Suprapubic skin (tissue), 4 donors: ENCODE data around the gene TMEM255A. TPM values are rescaled to one million over a fixed set of nuclear protein-coding genes. Genes with fewer than 3 reads are reported as not detected.

Experiments used
- DNase-seq, 2 donors: peaks; one replicate each; pipeline ENCODE4 v3.0.0-alpha.2; 2019; ENCODE audit warnings: low spot score in 2 of 2
- H3K27ac ChIP-seq: fragments of 200-600 bp; sonication (generic); one replicate; pipeline ENCODE4 v1.5.1; 2019
- H3K27me3 ChIP-seq: fragments of 200-600 bp; sonication (generic); one replicate; pipeline ENCODE4 v1.5.1; 2019
- H3K36me3 ChIP-seq: fragments of 200-600 bp; sonication (generic); one replicate; pipeline ENCODE4 v1.5.1; 2019
- H3K4me1 ChIP-seq: fragments of 200-600 bp; sonication (generic); one replicate; pipeline ENCODE4 v1.5.1; 2019
- H3K4me3 ChIP-seq: fragments of 200-600 bp; sonication (generic); one replicate; pipeline ENCODE4 v1.5.1; 2019; ENCODE audit warnings: mild to moderate bottlenecking
- H3K9me3 ChIP-seq: fragments of 200-600 bp; sonication (generic); one replicate; pipeline ENCODE4 v1.5.1; 2019
- CTCF ChIP-seq, 2 donors: fragments of 200-600 bp in 1 of 2; fragments of 450-650 bp in 1 of 2; sonication (generic) in 1 of 2; IDR thresholded peaks; one replicate each; pipeline ENCODE4 v1.5.1; 2016 to 2019; ENCODE audit warnings: antibody characterized with exemption in 2 of 2, mild to moderate bottlenecking in 1 of 2, moderate library complexity in 1 of 2
- EP300 ChIP-seq: sonication (generic); formaldehyde crosslinking; IDR thresholded peaks from one replicate; pipeline ENCODE4 v1.6.1; 2017; ENCODE audit warnings: antibody characterized with exemption
- POLR2A ChIP-seq, 2 donors: fragments of 450-650 bp; IDR thresholded peaks; one replicate each; pipeline ENCODE4 v1.6.1; 2017; ENCODE audit warnings: antibody characterized with exemption in 2 of 2, mild to moderate bottlenecking in 2 of 2, moderate library complexity in 2 of 2
- POLR2AphosphoS5 ChIP-seq, 3 donors: sonication (generic); formaldehyde crosslinking; IDR thresholded peaks; one replicate each; pipeline ENCODE4 v1.6.1; 2017; ENCODE audit warnings: antibody characterized with exemption in 3 of 3
- WGBS: methylation state at CpG from one replicate; pipeline ENCODE4 v1.1.5; 2018; 5-methylcytosine and 5-hydroxymethylcytosine counted together
- total RNA-seq, 4 donors: library from RNA; depleted of rRNA; stranded (reverse); fragments of >200 nt; gene quantifications; one replicate each; pipeline ENCODE4 v1.1.0, GENCODE V29; 2016

Gene TMEM255A
- total RNA-seq, 4 donors from 2014 or later, result 0.72 to 1.7 (median 1.6) TPM

- WGBS, result 33% methylated on average over 2 of the region's 2 CpGs
- H3K27ac ChIP-seq, result no peak overlapping the region
- DNase-seq, result no peak
- no peaks in the 10 kb centered on the region for H3K36me3 ChIP-seq
- H3K4me3 ChIP-seq, result no peak overlapping the region
- no peaks in the 10 kb centered on the region for H3K27me3 ChIP-seq
- TF ChIP-seq CTCF (IDR thresholded peaks at IDR 0.05) (no peak), POLR2A (IDR thresholded peaks at IDR 0.05) (no peak), EP300 (no peak), POLR2AphosphoS5 (IDR thresholded peaks at IDR 0.05) (no peak)
- H3K4me1 ChIP-seq, result no peaks in the 10 kb centered on the region
- no peaks in the 10 kb centered on the region for H3K9me3 ChIP-seq
Observed at GRCh38 chrX:120301497-120301896, 9.8 kb downstream of the TMEM255A start.

DNA sequence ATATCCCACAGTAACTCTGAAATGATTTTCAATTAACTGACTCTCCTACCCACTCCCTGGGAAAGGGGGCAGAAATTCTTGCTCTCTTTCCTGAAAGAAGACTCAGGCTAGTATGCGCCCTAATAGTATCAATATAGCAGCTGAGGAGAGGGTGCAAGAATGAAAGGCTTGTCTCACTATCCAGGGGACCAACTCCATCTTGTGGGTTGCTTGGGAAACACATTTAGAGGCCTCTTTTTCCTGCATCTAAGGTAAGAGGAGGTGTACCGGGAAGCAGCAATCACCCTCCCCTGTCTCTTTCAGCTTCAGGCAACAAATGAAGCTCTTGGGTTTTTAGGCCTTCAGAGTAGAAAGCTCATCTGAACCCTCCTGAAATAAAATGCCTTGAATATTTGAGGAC is 11.3 kb downstream of the TMEM255A start:
- no peaks in the 10 kb centered on the region for H3K36me3 ChIP-seq
- no peaks in the 10 kb centered on the region for H3K9me3 ChIP-seq
- no peak overlapping the region for H3K27ac ChIP-seq
- DNase-seq, result no peak
- no peak overlapping the region for H3K4me3 ChIP-seq
- no peaks in the 10 kb centered on the region for H3K27me3 ChIP-seq
- 55% methylated on average over 2 of the region's 2 CpGs for WGBS
- no peak for TF ChIP-seq POLR2A (IDR thresholded peaks at IDR 0.05)
- no peak for TF ChIP-seq POLR2AphosphoS5 (IDR thresholded peaks at IDR 0.05)
- no peak for TF ChIP-seq CTCF (IDR thresholded peaks at IDR 0.05)
- TF ChIP-seq EP300, result no peak
- no peaks in the 10 kb centered on the region for H3K4me1 ChIP-seq

- TF ChIP-seq POLR2A (IDR thresholded peaks at IDR 0.05) (no peak), EP300 (no peak), POLR2AphosphoS5 (IDR thresholded peaks at IDR 0.05) (no peak)
- Histone ChIP-seq H3K4me1 (no peaks in the 10 kb centered on the region), H3K27ac (no peak overlapping the region), H3K4me3 (no peak overlapping the region), H3K27me3 (no peaks in the 10 kb centered on the region), H3K9me3 (no peaks in the 10 kb centered on the region), H3K36me3 (no peaks in the 10 kb centered on the region)
- no peak for DNase-seq
- 75% methylated on average over 1 of the region's 1 CpG for WGBS
Observed at GRCh38 chrX:120297923-120298322, 13.3 kb downstream of the TMEM255A start.

DNA sequence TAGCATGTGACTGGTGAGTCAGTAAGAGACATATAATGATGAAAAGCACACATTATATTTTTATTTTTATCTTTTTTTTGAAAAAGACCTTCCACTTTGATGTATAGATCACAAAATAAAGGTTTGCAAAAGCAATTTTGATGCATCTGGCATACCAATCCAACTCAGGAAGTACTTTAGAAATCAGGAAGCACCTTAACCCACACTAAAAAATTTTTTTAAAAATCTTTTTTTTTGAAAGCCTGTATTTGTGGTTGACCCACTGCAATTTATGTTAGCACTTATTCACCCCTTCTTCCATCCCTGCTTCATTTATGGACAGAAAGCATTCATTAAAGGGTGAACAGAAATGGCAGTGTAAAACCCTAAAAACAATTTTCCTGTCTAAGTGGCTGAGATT is 16.6 kb downstream of the TMEM255A start:
- Histone ChIP-seq H3K27ac (no peak overlapping the region), H3K27me3 (no peaks in the 10 kb centered on the region), H3K4me3 (no peak overlapping the region), H3K9me3 (no peaks in the 10 kb centered on the region), H3K36me3 (no peaks in the 10 kb centered on the region), H3K4me1 (no peaks in the 10 kb centered on the region)
- TF ChIP-seq POLR2A (IDR thresholded peaks at IDR 0.05), result no peak
- no peak for TF ChIP-seq POLR2AphosphoS5 (IDR thresholded peaks at IDR 0.05)
- no peak for TF ChIP-seq CTCF (IDR thresholded peaks at IDR 0.05)
- no peak for TF ChIP-seq EP300
- no peak for DNase-seq

DNA sequence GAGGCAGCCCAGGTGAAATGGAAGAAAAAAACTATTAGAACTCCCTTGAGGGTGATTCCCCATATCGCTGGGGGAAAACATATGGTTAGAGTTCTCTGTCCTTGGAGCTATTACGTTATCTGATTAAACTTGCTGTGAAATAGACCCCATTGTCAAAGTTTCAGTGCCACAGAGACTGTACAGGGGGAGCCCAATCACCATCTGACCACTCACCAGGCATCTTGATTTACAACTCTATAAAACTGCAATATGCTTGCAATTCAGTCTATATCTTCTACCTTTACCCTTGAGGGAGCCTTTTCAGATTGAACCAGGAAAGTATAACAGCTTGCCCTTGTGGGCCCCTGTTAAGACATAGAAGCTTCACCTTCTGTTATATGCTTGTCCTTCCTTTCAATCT is 18.2 kb downstream of the TMEM255A start:
- TF ChIP-seq POLR2A (IDR thresholded peaks at IDR 0.05) (no peak), POLR2AphosphoS5 (IDR thresholded peaks at IDR 0.05) (no peak)
- H3K9me3 ChIP-seq, result no peaks in the 10 kb centered on the region
- no peaks in the 10 kb centered on the region for H3K4me1 ChIP-seq
- H3K4me3 ChIP-seq, result no peak overlapping the region
- H3K36me3 ChIP-seq, result no peaks in the 10 kb centered on the region
- 52% methylated on average over 2 of the region's 2 CpGs for WGBS
- no peak overlapping the region for H3K27ac ChIP-seq
- DNase-seq, result no peak
- H3K27me3 ChIP-seq, result no peaks in the 10 kb centered on the region

- no peaks in the 10 kb centered on the region for H3K9me3 ChIP-seq
- WGBS, result 92% methylated on average over 6 of the region's 6 CpGs
Observed at GRCh38 chrX:120291211-120291610, 20.1 kb downstream of the TMEM255A start.

More at GRCh38 chrX:120291211-120291610, 20.1 kb downstream of the TMEM255A start:
- H3K36me3 ChIP-seq, result no peaks in the 10 kb centered on the region
- H3K27ac ChIP-seq, result no peak overlapping the region
- no peak overlapping the region for H3K4me3 ChIP-seq
- DNase-seq, result no peak
- TF ChIP-seq POLR2AphosphoS5 (IDR thresholded peaks at IDR 0.05) (no peak), EP300 (no peak), POLR2A (IDR thresholded peaks at IDR 0.05) (no peak), CTCF (IDR thresholded peaks at IDR 0.05) (no peak)
- H3K27me3 ChIP-seq, result no peaks in the 10 kb centered on the region
- H3K4me1 ChIP-seq, result no peaks in the 10 kb centered on the region
